Measurements from ENCODE around the gene CDH23.

DNA sequence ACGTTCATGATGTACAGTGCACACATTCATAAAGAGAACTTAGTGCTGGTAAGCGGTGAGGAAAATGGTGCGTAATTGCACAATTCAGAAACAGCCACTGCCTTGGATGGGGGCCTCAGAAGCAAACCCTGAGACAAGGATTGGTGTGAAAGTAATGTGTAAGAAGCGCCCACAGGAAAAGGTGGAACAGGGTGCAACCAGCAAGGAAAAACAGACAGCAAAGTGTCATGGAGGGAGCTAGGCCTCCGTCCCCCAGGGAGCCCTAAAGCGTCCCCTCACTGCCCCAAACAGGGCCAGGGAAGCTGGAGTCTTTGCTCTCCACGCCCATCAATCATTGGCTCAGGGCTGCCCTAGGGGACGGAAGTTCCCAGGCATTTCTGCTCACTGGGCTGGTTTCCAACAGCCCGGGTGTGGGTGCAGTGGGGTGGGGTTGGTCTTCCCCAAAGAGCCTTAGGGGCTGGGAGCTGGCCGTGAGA, 332.5 kb downstream of the CDH23 start:
- TF ChIP-seq FOXP1 (CRISPR knock-in tag; IDR thresholded peaks at IDR 0.05) (no peak), RAD21 (CRISPR knock-in tag; conservative IDR thresholded peaks at IDR 0.05 in 1 of 2, IDR thresholded peaks at IDR 0.05 in 1 of 2) (no peak), STAT5A (IDR thresholded peaks at IDR 0.05; ENCODE audit: borderline replicate concordance, low read length) (no peak)
- TF ChIP-seq, protein P1, sequence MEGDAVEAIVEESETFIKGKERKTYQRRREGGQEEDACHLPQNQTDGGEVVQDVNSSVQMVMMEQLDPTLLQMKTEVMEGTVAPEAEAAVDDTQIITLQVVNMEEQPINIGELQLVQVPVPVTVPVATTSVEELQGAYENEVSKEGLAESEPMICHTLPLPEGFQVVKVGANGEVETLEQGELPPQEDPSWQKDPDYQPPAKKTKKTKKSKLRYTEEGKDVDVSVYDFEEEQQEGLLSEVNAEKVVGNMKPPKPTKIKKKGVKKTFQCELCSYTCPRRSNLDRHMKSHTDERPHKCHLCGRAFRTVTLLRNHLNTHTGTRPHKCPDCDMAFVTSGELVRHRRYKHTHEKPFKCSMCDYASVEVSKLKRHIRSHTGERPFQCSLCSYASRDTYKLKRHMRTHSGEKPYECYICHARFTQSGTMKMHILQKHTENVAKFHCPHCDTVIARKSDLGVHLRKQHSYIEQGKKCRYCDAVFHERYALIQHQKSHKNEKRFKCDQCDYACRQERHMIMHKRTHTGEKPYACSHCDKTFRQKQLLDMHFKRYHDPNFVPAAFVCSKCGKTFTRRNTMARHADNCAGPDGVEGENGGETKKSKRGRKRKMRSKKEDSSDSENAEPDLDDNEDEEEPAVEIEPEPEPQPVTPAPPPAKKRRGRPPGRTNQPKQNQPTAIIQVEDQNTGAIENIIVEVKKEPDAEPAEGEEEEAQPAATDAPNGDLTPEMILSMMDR (IDR thresholded peaks at IDR 0.05 in 2 of 3, conservative IDR thresholded peaks at IDR 0.05 in 1 of 3; ENCODE audit: insufficient read depth in 2 of 3, low read depth in 1 of 3, low read length in 3 of 3) = no peak; a peak in 1 of 6 replicates
- TF ChIP-seq, protein P2, sequence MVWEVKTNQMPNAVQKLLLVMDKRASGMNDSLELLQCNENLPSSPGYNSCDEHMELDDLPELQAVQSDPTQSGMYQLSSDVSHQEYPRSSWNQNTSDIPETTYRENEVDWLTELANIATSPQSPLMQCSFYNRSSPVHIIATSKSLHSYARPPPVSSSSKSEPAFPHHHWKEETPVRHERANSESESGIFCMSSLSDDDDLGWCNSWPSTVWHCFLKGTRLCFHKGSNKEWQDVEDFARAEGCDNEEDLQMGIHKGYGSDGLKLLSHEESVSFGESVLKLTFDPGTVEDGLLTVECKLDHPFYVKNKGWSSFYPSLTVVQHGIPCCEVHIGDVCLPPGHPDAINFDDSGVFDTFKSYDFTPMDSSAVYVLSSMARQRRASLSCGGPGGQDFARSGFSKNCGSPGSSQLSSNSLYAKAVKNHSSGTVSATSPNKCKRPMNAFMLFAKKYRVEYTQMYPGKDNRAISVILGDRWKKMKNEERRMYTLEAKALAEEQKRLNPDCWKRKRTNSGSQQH (CRISPR knock-in tag; IDR thresholded peaks at IDR 0.05) = no peak
- TF ChIP-seq, protein P3, sequence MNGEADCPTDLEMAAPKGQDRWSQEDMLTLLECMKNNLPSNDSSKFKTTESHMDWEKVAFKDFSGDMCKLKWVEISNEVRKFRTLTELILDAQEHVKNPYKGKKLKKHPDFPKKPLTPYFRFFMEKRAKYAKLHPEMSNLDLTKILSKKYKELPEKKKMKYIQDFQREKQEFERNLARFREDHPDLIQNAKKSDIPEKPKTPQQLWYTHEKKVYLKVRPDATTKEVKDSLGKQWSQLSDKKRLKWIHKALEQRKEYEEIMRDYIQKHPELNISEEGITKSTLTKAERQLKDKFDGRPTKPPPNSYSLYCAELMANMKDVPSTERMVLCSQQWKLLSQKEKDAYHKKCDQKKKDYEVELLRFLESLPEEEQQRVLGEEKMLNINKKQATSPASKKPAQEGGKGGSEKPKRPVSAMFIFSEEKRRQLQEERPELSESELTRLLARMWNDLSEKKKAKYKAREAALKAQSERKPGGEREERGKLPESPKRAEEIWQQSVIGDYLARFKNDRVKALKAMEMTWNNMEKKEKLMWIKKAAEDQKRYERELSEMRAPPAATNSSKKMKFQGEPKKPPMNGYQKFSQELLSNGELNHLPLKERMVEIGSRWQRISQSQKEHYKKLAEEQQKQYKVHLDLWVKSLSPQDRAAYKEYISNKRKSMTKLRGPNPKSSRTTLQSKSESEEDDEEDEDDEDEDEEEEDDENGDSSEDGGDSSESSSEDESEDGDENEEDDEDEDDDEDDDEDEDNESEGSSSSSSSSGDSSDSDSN (IDR thresholded peaks at IDR 0.05; ENCODE audit: borderline replicate concordance in 1 of 2, low read depth in 2 of 2, low read length in 2 of 2) = no peak
- TF ChIP-seq, protein P4, sequence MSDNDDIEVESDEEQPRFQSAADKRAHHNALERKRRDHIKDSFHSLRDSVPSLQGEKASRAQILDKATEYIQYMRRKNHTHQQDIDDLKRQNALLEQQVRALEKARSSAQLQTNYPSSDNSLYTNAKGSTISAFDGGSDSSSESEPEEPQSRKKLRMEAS (CRISPR knock-in tag; IDR thresholded peaks at IDR 0.05) = no peak
